ENCODE data around the gene PPM1J. TPM values are rescaled to one million over a fixed set of nuclear protein-coding genes. Genes with fewer than 3 reads are reported as not detected.

The PPM1J gene
- total and polyA plus RNA-seq, 9 of the 15 experiments (the other 6 are each of a cell fraction or from before 2014, with no cell fraction given), result 0.25 to 10.5 (median 4.2) TPM

GRCh38 chr1:112715264-112716053 lies at the start of gene PPM1J (continued):
- TF ChIP-seq ZBTB7A (IDR thresholded peaks at IDR 0.05; ENCODE audit: borderline replicate concordance, control insufficient read depth, low read depth, low read length) (peak; percentile 2; the same call in 1 of the 2 replicates), SREBF1 (IDR thresholded peaks at IDR 0.05; ENCODE audit: borderline replicate concordance, low read depth, low read length) (no peak), GABPA (tag; conservative IDR thresholded peaks at IDR 0.05; ENCODE audit: low read depth) (no peak), ETS2 (tag; IDR thresholded peaks at IDR 0.05; ENCODE audit: borderline replicate concordance, poor library complexity, severe bottlenecking) (no peak), FOXK1 (CRISPR knock-in tag; IDR thresholded peaks at IDR 0.05; ENCODE audit: borderline replicate concordance) (no peak), MLX (CRISPR knock-in tag; conservative IDR thresholded peaks at IDR 0.05) (no peak; a peak in 1 of 4 replicates), ETV1 (tag; conservative IDR thresholded peaks at IDR 0.05; ENCODE audit: low read depth) (no peak), NR2C1 (IDR thresholded peaks at IDR 0.05) (no peak), NR2C1 (tag; IDR thresholded peaks at IDR 0.05) (no peak), CREB3 (tag; conservative IDR thresholded peaks at IDR 0.05; ENCODE audit: low read depth) (no peak), POLR2B (IDR thresholded peaks at IDR 0.05; ENCODE audit: low read depth, partially characterized antibody) (no peak), GATA2 (CRISPR knock-in tag; IDR thresholded peaks at IDR 0.05) (no peak), PHB2 (IDR thresholded peaks at IDR 0.05; ENCODE audit: low read depth) (no peak), PHF21A (IDR thresholded peaks at IDR 0.05; ENCODE audit: borderline replicate concordance, low read depth) (no peak), ZNF780A (CRISPR knock-in tag; IDR thresholded peaks at IDR 0.05) (no peak), HMGN3 (IDR thresholded peaks at IDR 0.05; ENCODE audit: borderline replicate concordance, extremely low read depth, insufficient read length, low read depth, low read length) (peak; percentile 2), NR4A1 (CRISPR knock-in tag; IDR thresholded peaks at IDR 0.05) (no peak), NR4A1 (tag; IDR thresholded peaks at IDR 0.05) (no peak), TSHZ1 (CRISPR knock-in tag; IDR thresholded peaks at IDR 0.05) (no peak), BRD4 (IDR thresholded peaks at IDR 0.05) (no peak), HMG20B (CRISPR knock-in tag; IDR thresholded peaks at IDR 0.05) (no peak), ETS1 (conservative IDR thresholded peaks at IDR 0.05; ENCODE audit: control insufficient read depth, low read depth, low read length) (0 out of 2 replicates have a peak, but pooled peaks have one; percentile 36)
